Endothelial cell of umbilical vein (primary cell): Measurements from ENCODE around the gene GPR61. TPM values are rescaled to one million over a fixed set of nuclear protein-coding genes. Genes with fewer than 3 reads are reported as not detected.
A peak's percentile ranks its signal among the peaks of the same experiment; 100 is the strongest.

Source experiments
- BruUV-seq: library from RNA; stranded (reverse); fragments of 400-500 nt; replicated peaks from 2 replicates; lab custom pipeline; 2021; lab: Mats Ljungman, UMichigan
- CTCF ChIA-PET: fragments of 300-600, 350-600 bp; sonication (Branson Sonifier 250); formaldehyde crosslinking; loops from one replicate; lab custom pipeline; 2021; ENCODE audit warnings: antibody characterized with exemption, inconsistent platforms; lab: Charles Lee
- POLR2A ChIA-PET: fragments of 300-600, 350-600 bp; sonication (Branson Sonifier 250); formaldehyde crosslinking; loops from one replicate; lab custom pipeline; 2021; ENCODE audit warnings: antibody characterized with exemption, inconsistent platforms; lab: Charles Lee
- DNase-seq: peaks from one replicate; pipeline ENCODE4 v3.0.0-alpha.2; 2011; ENCODE audit warnings: low read depth, low spot score
- FAIRE-seq: peaks from 2 replicates; lab custom pipeline; 2011; peaks lifted over from hg19 to GRCh38; lab: Jason Lieb, UNC
- H2AFZ ChIP-seq: 2 replicates; pipeline ENCODE4 v1.6.0; 2012; ENCODE audit warnings: low read depth, low read length, control low read depth, inconsistent platforms
- H3K27ac ChIP-seq: 2 replicates; pipeline ENCODE4 v1.5.1; 2011; ENCODE audit warnings: low read depth, mild to moderate bottlenecking, control low read depth, low read length, moderate library complexity; ENCODE audit not compliant: insufficient read depth
- H3K27me3 ChIP-seq, 2 experiments: 2 replicates each; pipeline versions ENCODE4 v1.6.0 to v1.6.1; 2011; ENCODE audit warnings: low read length in 2 of 2, mixed read lengths in 1 of 2; ENCODE audit not compliant: control insufficient read depth in 2 of 2, insufficient read depth in 2 of 2
- H3K36me3 ChIP-seq, 2 experiments: 2 replicates in 1 of 2; 3 replicates in 1 of 2; pipeline ENCODE4 v1.5.1; 2011; ENCODE audit warnings: low read length in 2 of 2, mild to moderate bottlenecking in 1 of 2, moderate library complexity in 1 of 2; ENCODE audit not compliant: control insufficient read depth in 2 of 2, insufficient read depth in 2 of 2; ENCODE audit errors: extremely low read depth in 1 of 2
- H3K4me1 ChIP-seq: 3 replicates; pipeline ENCODE4 v1.5.1; 2011; ENCODE audit warnings: mild to moderate bottlenecking, low read length; ENCODE audit not compliant: control insufficient read depth, insufficient read depth; ENCODE audit errors: extremely low read depth
- H3K4me2 ChIP-seq: 2 replicates; pipeline ENCODE4 v1.6.1; 2011; ENCODE audit warnings: low read length, control low read depth, mixed read lengths; ENCODE audit not compliant: insufficient read depth
- H3K4me3 ChIP-seq, 3 experiments: fragments of 200-600 bp in 1 of 3; sonication (generic), shearing (Covaris generic) in 1 of 3; replicated peaks in 1 of 3; 2 replicates each; pipeline ENCODE4 v1.5.1; 2011 to 2016; ENCODE audit warnings: control low read depth in 3 of 3, low read length in 3 of 3, mild to moderate bottlenecking in 2 of 3, inconsistent platforms in 1 of 3, low read depth in 1 of 3, moderate library complexity in 1 of 3; ENCODE audit not compliant: insufficient read depth in 1 of 3
- H3K79me2 ChIP-seq: 2 replicates; pipeline ENCODE4 v1.6.0; 2012; ENCODE audit warnings: low read length, inconsistent platforms; ENCODE audit not compliant: control insufficient read depth, insufficient read depth
- H3K9ac ChIP-seq: replicated peaks from 2 replicates; pipeline ENCODE3; 2011; ENCODE audit warnings: low read length, control low read depth; ENCODE audit not compliant: insufficient read depth; ENCODE audit errors: extremely low read depth
- H3K9me1 ChIP-seq: replicated peaks from 3 replicates; pipeline ENCODE4 v1.6.0; 2011; ENCODE audit warnings: mild to moderate bottlenecking, low read length; ENCODE audit not compliant: control insufficient read depth, insufficient read depth; ENCODE audit errors: extremely low read depth
- H3K9me3 ChIP-seq: replicated peaks from 2 replicates; pipeline ENCODE4 v1.5.1; 2012; ENCODE audit warnings: low read length, inconsistent platforms; ENCODE audit not compliant: control insufficient read depth, insufficient read depth
- H4K20me1 ChIP-seq: replicated peaks from 2 replicates; pipeline ENCODE3; 2011; ENCODE audit warnings: mild to moderate bottlenecking, low read length; ENCODE audit not compliant: control insufficient read depth, insufficient read depth; ENCODE audit errors: extremely low read depth
- CTCF ChIP-seq, 2 donors: IDR thresholded peaks; 1 replicate in 1 of 2; 2 replicates in 1 of 2; pipeline ENCODE4 v1.5.1; 2011; ENCODE audit warnings: low read length in 2 of 2, mild to moderate bottlenecking in 2 of 2, moderate library complexity in 2 of 2, control low read depth in 1 of 2, inconsistent platforms in 1 of 2, low read depth in 1 of 2; ENCODE audit not compliant: insufficient read depth in 1 of 2; ENCODE audit errors: extremely low read depth in 1 of 2
- EZH2 ChIP-seq: IDR thresholded peaks from 2 replicates; pipeline ENCODE4 v1.6.1; 2012; ENCODE audit warnings: borderline replicate concordance, low read depth, mild to moderate bottlenecking, moderate library complexity, low read length, inconsistent platforms; ENCODE audit not compliant: severe bottlenecking
- FOS ChIP-seq: IDR thresholded peaks from 2 replicates; pipeline ENCODE4 v1.6.1; 2011; ENCODE audit warnings: mild to moderate bottlenecking, low read length, moderate library complexity, borderline replicate concordance; ENCODE audit not compliant: insufficient read depth
- GATA2 ChIP-seq: IDR thresholded peaks from 2 replicates; pipeline ENCODE4 v1.7.0; 2011; ENCODE audit warnings: low read depth, mild to moderate bottlenecking, moderate library complexity, mixed read lengths, low read length; ENCODE audit not compliant: insufficient read length, insufficient read depth
- JUN ChIP-seq: IDR thresholded peaks from 2 replicates; pipeline ENCODE4 v1.6.1; 2011; ENCODE audit warnings: borderline replicate concordance, low read depth; ENCODE audit not compliant: insufficient read length, insufficient read depth
- MYC ChIP-seq: IDR thresholded peaks from one replicate; pipeline ENCODE4 v1.6.1; 2011; ENCODE audit warnings: mild to moderate bottlenecking, low read depth, low read length
- POLR2A ChIP-seq: IDR thresholded peaks from 2 replicates; pipeline ENCODE4 v1.6.1; 2012; ENCODE audit warnings: low read depth, mild to moderate bottlenecking, control low read depth, low read length
- POLR2AphosphoS5 ChIP-seq: IDR thresholded peaks from 2 replicates; pipeline ENCODE4 v1.6.1; 2012; ENCODE audit warnings: low read depth, mild to moderate bottlenecking, control low read depth, low read length, moderate library complexity; ENCODE audit not compliant: insufficient read depth
- dilution Hi-C: fragments of 300-500 bp; cut with MboI; formaldehyde crosslinking; loops from one replicate; pipeline ENCODE4 v1.15.0; 2019; ENCODE audit warnings: low sequenced_read_pairs; ENCODE audit not compliant: extremely low pct_ligation_motif_present
- intact Hi-C: fragments of 100-400 bp; cut with micrococcal nuclease; formaldehyde crosslinking; loops from one replicate; pipeline ENCODE4 v1.10.0; 2022
- polyA plus RNA-seq, 4 experiments: library from polyadenylated mRNA; depleted of rRNA in 3 of 4; stranded (reverse) in 3 of 4; unstranded in 1 of 4; fragments of >200 nt; gene quantifications; 2 replicates each; pipeline versions ENCODE4 v1.2.1 to v1.2.3, GENCODE V29; 2011 to 2012; ENCODE audit warnings: missing spikeins in 1 of 4
- total RNA-seq: library from RNA; stranded (reverse); gene quantifications from 2 replicates; pipeline ENCODE4 v1.2.3, GENCODE V29; 2021
- TF ChIP-seq, protein P1 (sequence below): IDR thresholded peaks from 2 replicates; pipeline ENCODE4 v1.6.1; 2011; ENCODE audit not compliant: insufficient read depth, insufficient read length

GPR61 gene
- total and polyA plus RNA-seq, 2 donors (not counting 3 experiments of a cell fraction or from before 2014, with no cell fraction given), result not detected

GRCh38 chr1:109509176-109510134, 30.2 kb upstream of the GPR61 start, which contains the start of gene AMIGO1:
TSS of gene AMIGO1 (minus strand) at chr1:109509727. CDS start at chr1:109508912, 815 bp downstream.
- DNase-seq, result peak; percentile 54

More at GRCh38 chr1:109509176-109510134, 30.2 kb upstream of the GPR61 start, which contains the start of gene AMIGO1:
- dilution Hi-C loops, result no loop called here
- FAIRE-seq, result no peak
- no TSS peak for BruUV-seq
- POLR2A ChIA-PET, result no interaction called here
- Histone ChIP-seq H3K27me3 (peaks cover 10 to 21% of the 10 kb centered on the region in 2 experiments), H3K4me3 (peak within 1 kb of the TSS; percentile 42 to 49 (median 47)), H3K9me1 (no peaks in the 10 kb centered on the region), H3K4me1 (peaks cover 6% of the 10 kb centered on the region), H3K36me3 (no peaks in the 10 kb centered on the region), H3K9ac (no peak within 1 kb of the TSS), H3K79me2 (no peaks in the 10 kb centered on the region), H2AFZ (peak within 1 kb of the TSS; percentile 68), H3K4me2 (peak within 1 kb of the TSS; percentile 65), H4K20me1 (no peaks in the 10 kb centered on the region), H3K27ac (no peak within 1 kb of the TSS), H3K9me3 (no peaks in the 10 kb centered on the region)
- intact Hi-C loops, result loop anchor here (1.0 kb wide), 1 partner anchor 26 kb away; the partner anchor contains the start of gene ATXN7L2
- no peak for TF ChIP-seq GATA2
- no peak for TF ChIP-seq CTCF (IDR thresholded peaks at IDR 0.05; ENCODE audit: extremely low read depth in 1 of 2, insufficient read depth in 1 of 2, low read depth in 1 of 2, low read length in 2 of 2)
- no peak for TF ChIP-seq MYC
- TF ChIP-seq EZH2, result no peak
- no peak for TF ChIP-seq JUN
- no peak for TF ChIP-seq POLR2A
- no peak for TF ChIP-seq POLR2AphosphoS5
- TF ChIP-seq, protein P1, sequence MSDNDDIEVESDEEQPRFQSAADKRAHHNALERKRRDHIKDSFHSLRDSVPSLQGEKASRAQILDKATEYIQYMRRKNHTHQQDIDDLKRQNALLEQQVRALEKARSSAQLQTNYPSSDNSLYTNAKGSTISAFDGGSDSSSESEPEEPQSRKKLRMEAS, result no peak
- no peak for TF ChIP-seq FOS
- CTCF ChIA-PET, result interaction anchor here (0.6 to 23.0 kb wide), 6 partner anchors 10 to 108 kb away, joined by 3 to 955 read pairs (median 12); partner anchors contain the start of genes CYB561D1 and GPR61
